ENCODE data around the gene CEP41. TPM values are rescaled to one million over a fixed set of nuclear protein-coding genes. Genes with fewer than 3 reads are reported as not detected.

Gene CEP41
- total RNA-seq, 1 donor from 2014 or later, result 4.7 TPM

- peak in 1 of 2 donors; percentile 63 for TF ChIP-seq POLR2AphosphoS5 (IDR thresholded peaks at IDR 0.05; ENCODE audit: insufficient read depth in 1 of 2, low read depth in 1 of 2)
- TF ChIP-seq POLR2A (IDR thresholded peaks at IDR 0.05), result no peak
- no peaks in the 10 kb centered on the region for H3K9me3 ChIP-seq
- intact Hi-C loops (cut with DNase I), result no loop called here
- no peaks in the 10 kb centered on the region for H3K36me3 ChIP-seq
- no peak overlapping the region for H3K4me3 ChIP-seq
- no peaks in the 10 kb centered on the region for H3K27me3 ChIP-seq
- DNase-seq (ENCODE audit: extremely low spot score in 2 of 2), result no peak
- H3K27ac ChIP-seq, result no peak overlapping the region
- peaks cover 4% of the 10 kb centered on the region for H3K4me1 ChIP-seq
Observed at GRCh38 chr7:130363026-130363847, 77.6 kb downstream of the CEP41 start.

- Histone ChIP-seq H3K36me3 (no peaks in the 10 kb centered on the region), H3K4me3 (no peak overlapping the region), H3K4me1 (peaks cover 7% of the 10 kb centered on the region), H3K27me3 (no peaks in the 10 kb centered on the region), H3K9me3 (no peaks in the 10 kb centered on the region), H3K27ac (no peak overlapping the region)
- no peak for DNase-seq (ENCODE audit: extremely low spot score in 2 of 2)
- TF ChIP-seq CTCF (IDR thresholded peaks at IDR 0.05) (no peak), POLR2A (IDR thresholded peaks at IDR 0.05) (no peak), POLR2AphosphoS5 (IDR thresholded peaks at IDR 0.05; ENCODE audit: insufficient read depth in 1 of 2, low read depth in 1 of 2) (no peak)
- intact Hi-C loops (cut with DNase I), result no loop called here
Observed at GRCh38 chr7:130362251-130362816, 78.5 kb downstream of the CEP41 start.

GRCh38 chr7:130361681-130362080 lies 79.1 kb downstream of the CEP41 start:
- no peak overlapping the region for H3K27ac ChIP-seq
- no peak overlapping the region for H3K4me3 ChIP-seq
- peaks cover 13% of the 10 kb centered on the region for H3K4me1 ChIP-seq
- DNase-seq (ENCODE audit: extremely low spot score in 2 of 2), result no peak
- no peaks in the 10 kb centered on the region for H3K36me3 ChIP-seq
- H3K27me3 ChIP-seq, result no peaks in the 10 kb centered on the region
- TF ChIP-seq POLR2A (IDR thresholded peaks at IDR 0.05), result no peak
- TF ChIP-seq POLR2AphosphoS5 (IDR thresholded peaks at IDR 0.05; ENCODE audit: insufficient read depth in 1 of 2, low read depth in 1 of 2), result no peak
- no peak for TF ChIP-seq CTCF (IDR thresholded peaks at IDR 0.05)
- no peaks in the 10 kb centered on the region for H3K9me3 ChIP-seq
- intact Hi-C loops (cut with DNase I), result no loop called here

GRCh38 chr7:130360518-130360917 lies 80.3 kb downstream of the CEP41 start:
- H3K4me3 ChIP-seq, result no peak overlapping the region
- H3K36me3 ChIP-seq, result no peaks in the 10 kb centered on the region
- no peaks in the 10 kb centered on the region for H3K27me3 ChIP-seq
- no peak for DNase-seq (ENCODE audit: extremely low spot score in 2 of 2)
- no peak overlapping the region for H3K27ac ChIP-seq
- H3K9me3 ChIP-seq, result no peaks in the 10 kb centered on the region
- intact Hi-C loops (cut with DNase I), result no loop called here
- peaks cover 25% of the 10 kb centered on the region for H3K4me1 ChIP-seq
- TF ChIP-seq POLR2A (IDR thresholded peaks at IDR 0.05) (no peak), CTCF (IDR thresholded peaks at IDR 0.05) (no peak), POLR2AphosphoS5 (IDR thresholded peaks at IDR 0.05; ENCODE audit: insufficient read depth in 1 of 2, low read depth in 1 of 2) (no peak)

- no peak for DNase-seq (ENCODE audit: extremely low spot score in 2 of 2)
Observed at GRCh38 chr7:130359276-130359857, 81.4 kb downstream of the CEP41 start.

More at GRCh38 chr7:130359276-130359857, 81.4 kb downstream of the CEP41 start:
- Histone ChIP-seq H3K4me1 (peaks cover 27% of the 10 kb centered on the region), H3K27me3 (no peaks in the 10 kb centered on the region), H3K27ac (no peak overlapping the region), H3K4me3 (no peak overlapping the region), H3K36me3 (no peaks in the 10 kb centered on the region), H3K9me3 (no peaks in the 10 kb centered on the region)
- intact Hi-C loops (cut with DNase I), result no loop called here
- no peak for TF ChIP-seq POLR2A (IDR thresholded peaks at IDR 0.05)
- no peak for TF ChIP-seq POLR2AphosphoS5 (IDR thresholded peaks at IDR 0.05; ENCODE audit: insufficient read depth in 1 of 2, low read depth in 1 of 2)
- no peak for TF ChIP-seq CTCF (IDR thresholded peaks at IDR 0.05)

All from vagina (tissue), 2 donors.